Middle frontal gyrus (tissue), 1 donor: ENCODE results near the gene UBE2H.
"Not testable (repeated sequence)": the region's sequence is repeated elsewhere in the genome, so short reads cannot be mapped to it uniquely, and the experiment has no call there.

Experiments
- DNase-seq: peaks from one replicate; pipeline ENCODE4 v3.0.0-alpha.2; 2015; ENCODE audit warnings: low spot score; ENCODE audit errors: extremely low spot score

UBE2H gene

GRCh38 chr7:129845178-129845971, 107.4 kb downstream of the UBE2H start:
- DNase-seq = no peak

DNA sequence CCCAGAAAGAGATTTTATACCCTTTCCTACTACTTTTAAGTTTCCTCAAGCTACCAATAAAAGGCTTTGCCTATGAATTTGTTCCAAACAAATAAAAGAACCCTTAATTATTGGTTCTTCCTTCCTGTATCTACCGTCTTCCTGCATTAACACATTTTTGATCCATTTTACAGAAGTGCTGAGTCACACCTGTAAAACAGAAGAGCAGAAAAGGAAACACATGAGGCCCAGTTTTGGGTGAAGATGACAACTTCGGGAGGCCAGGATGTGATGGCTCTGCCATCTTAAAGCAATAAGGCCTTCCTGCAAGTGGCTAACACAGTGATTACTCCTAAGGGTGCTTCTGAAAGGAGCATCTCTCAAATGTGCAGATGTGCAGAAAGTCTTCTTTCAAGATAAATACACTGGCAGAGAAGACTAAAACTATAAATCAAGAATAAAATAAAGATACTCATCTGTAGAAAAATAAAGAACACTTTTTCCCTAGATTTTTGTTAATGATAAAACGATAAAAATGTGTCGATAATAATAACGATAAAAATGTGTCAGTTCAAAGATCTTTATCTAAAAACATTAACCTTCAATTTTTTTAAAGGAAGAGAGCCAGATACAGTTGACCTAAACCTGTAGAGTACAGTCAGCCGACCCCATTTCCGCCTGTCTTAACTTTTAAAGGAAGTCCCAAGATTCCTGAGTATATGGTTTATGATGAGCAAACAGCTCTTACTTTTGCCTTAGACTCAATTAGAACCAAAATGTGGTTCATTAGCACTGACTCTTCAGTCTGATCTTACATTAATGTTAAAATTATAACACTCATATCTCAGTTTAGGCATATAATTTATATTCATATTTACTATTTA, 108.6 kb downstream of the UBE2H start:
- no peak for DNase-seq

DNA sequence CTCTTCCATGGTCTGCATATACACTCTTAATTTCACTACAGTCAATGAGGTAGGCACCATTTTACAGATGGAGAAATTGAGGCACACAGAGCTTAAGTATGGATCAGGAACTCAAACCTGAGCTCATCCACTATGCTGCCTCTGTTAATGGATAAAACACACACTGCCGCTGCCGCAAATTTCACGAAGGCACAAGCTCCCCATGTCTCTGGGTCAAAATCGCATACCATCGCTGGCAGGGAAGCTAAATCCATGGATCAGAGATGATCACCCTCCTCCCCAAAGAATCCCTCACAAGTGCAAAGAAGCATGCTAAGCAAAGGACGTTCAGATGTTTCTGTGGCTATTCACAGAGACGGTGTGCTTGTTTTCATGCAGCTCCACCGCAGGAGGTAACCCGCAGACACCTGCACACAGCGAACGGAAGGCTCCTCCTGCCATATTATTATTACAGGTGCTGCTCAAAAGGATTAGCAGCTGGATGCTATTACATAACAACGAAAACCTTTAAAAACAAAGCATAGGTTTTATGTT, 109.3 kb downstream of the UBE2H start:
- DNase-seq = no peak

DNA sequence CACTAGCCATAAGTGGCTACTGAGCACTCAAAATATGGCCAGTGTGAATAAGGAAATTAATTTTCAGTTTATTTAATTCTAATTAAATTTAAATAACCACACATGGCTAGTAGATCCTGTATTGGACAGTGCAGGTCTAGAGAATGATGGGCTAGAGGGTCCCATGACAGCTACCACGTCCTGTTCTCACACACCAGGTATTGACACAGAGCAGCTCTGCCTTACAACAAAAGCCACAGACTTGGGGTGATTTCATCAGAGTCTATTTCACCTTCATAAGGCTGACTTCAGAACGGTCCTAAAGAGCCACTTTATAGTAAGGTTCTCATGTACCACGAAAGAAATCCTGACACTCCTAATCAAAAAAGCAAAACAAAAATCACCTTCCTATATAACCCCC, 111.3 kb downstream of the UBE2H start:
- no peak for DNase-seq

- DNase-seq = no peak
These were observed 112.0 kb downstream of the UBE2H start for GRCh38 chr7:129840757-129841156.

- DNase-seq = no peak
These were observed 115.8 kb downstream of the UBE2H start for GRCh38 chr7:129836983-129837382.

- peak; percentile 24 for DNase-seq
These were observed 117.2 kb downstream of the UBE2H start for GRCh38 chr7:129835569-129835968.

DNA sequence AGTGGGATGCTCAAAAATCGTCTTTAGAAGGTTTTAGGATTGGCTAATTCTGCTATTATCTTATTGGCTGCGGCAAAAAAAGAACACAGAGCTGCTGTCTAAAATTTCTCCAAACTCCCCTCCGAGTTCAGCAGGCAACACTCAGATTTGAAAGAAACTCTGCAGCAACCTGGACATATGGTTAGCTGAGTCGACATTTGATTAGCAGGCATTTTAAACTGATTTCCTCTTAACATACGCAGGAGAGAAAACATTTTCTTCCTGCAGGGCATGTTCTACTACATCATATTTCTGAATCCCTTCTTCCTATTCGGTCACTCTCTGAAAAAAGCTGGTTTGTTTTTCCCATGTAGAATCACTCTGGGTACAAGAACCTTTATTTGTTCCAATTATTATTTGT, 119.4 kb downstream of the UBE2H start:
- DNase-seq = not testable (repeated sequence)

GRCh38 chr7:129832701-129833227, 120.0 kb downstream of the UBE2H start:
- no peak for DNase-seq

GRCh38 chr7:129832282-129832681, 120.5 kb downstream of the UBE2H start:
- DNase-seq = no peak

GRCh38 chr7:129831424-129832058, 121.2 kb downstream of the UBE2H start:
- DNase-seq = no peak

DNA sequence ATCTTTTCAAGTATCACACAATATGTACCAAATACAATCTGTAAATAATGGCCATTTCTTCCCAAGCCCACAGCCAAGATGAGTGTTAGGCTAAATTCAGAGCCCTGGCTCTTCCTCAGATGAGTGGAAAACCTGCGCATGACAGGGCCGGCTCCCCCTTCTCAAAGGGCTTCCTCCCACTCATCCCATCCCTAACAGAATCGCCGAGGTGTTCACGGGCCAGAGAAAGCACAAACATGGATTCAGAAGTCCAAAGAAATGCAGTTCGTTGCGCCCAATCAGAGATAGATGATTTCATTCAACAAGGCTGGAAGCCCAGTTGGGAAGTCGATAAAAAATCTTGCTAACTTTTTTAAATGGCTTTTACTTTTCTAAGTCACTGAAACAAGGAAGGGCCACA, 121.8 kb downstream of the UBE2H start:
- no peak for DNase-seq

DNA sequence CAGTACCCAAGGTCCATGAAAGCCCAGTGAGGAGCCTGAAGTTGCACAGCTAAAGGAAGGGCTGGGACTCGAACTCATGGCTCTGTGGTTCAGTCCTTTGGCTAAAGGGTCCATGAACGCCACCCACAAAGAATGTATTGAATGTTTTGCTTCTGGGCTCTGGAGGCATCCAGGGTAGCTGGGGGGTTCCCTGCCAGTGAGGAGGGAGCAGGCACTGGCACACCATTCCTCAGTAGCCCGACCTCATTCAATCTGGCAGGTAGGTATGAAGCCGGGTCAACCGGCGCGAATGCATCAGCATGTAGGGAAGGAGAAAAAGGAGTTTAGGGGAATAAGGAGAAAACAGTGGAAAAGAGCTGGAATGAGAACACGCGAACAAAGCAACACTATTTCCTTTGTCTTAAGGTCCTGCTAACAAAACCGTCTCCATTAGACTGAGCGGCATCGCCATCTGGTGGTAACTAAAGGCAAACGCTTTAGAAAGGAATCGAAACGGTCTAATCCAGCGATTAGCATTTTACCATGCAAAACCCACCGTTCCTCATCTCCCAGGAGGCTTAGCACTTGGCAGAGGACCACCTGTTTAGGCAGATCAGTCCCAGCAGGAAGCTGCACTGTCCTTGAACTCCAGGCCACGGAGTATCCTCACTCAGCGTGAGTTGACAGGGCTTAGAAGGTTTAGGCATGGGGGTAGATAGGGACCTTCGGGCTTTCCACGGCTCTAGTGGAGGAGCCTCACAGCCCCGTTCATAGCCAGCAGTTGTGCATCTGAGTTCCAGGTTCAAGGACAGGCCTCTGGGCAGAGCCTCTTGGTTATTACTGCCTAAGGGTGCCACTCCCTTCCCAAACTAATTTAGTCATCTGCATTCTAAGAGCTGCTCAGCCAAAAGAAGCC, 122.8 kb downstream of the UBE2H start:
- DNase-seq = peak; percentile 60

GRCh38 chr7:129828989-129829736, 123.6 kb downstream of the UBE2H start:
- DNase-seq = no peak

- no peak for DNase-seq
These were observed 124.5 kb downstream of the UBE2H start for GRCh38 chr7:129828078-129828762.

DNA sequence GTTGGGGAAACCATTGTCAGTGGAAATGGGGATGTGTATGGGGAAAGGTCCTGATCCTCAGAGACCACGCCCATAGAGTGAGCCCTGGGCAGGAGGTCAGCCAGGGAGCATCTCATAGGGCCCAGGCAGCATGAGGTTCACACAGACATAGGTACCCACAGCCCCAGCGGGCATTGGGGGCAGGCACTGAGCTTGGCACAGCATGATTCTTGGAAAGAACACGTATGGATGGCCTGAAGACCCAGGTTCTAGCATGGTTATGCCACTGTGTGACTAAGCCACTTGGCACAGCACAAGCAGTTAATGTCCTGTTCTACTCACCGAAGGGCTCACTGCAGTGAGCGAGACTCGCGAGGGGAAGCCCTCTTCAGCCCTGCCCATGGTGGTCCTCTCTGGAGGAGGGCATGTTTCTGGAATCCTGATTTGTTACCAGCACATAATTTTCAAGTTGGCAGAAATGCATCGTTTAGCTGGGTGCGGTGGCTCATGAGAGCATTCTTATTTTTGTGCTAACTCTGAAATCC, 125.2 kb downstream of the UBE2H start:
- DNase-seq = no peak

GRCh38 chr7:129826895-129827294, 125.9 kb downstream of the UBE2H start:
- DNase-seq = not testable (repeated sequence)

- DNase-seq = peak; percentile 68
These were observed 127.4 kb downstream of the UBE2H start for GRCh38 chr7:129825209-129825970.
